ENCODE results near the gene MKRN1.
"Not testable (repeated sequence)": the region's sequence is repeated elsewhere in the genome, so short reads cannot be mapped to it uniquely, and the experiment has no call there.

MKRN1 gene

DNA sequence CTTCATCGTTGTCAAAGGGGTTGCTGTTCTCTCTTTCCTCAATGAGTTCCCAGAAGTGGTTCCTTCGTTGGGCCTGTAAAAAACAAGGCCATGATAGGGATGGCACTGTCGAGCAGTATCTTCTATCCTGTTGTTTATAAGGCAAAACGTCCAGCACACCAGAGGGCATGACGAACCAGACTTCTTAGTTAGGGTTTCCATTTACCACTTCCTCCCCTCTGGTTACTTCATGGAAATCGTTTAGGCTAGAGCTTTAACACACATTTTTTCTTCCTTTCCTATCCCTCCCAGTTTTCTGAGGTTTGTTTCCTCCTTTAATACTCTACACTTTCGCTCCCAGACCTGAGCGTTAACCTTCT, 24.7 kb downstream of the MKRN1 start:
- no peak overlapping the region for H3K4me3 ChIP-seq (ENCODE audit: low read length)
- H3K9me2 ChIP-seq (replicated peaks; ENCODE audit: control insufficient read depth, low read length) = no peaks in the 10 kb centered on the region
- H3K27ac ChIP-seq (ENCODE audit: low read depth, low read length) = no peak overlapping the region
- H3K4me1 ChIP-seq (ENCODE audit: control insufficient read depth, low read length) = no peaks in the 10 kb centered on the region; the same call in none of the 2 replicates
- no peaks in the 10 kb centered on the region for H3K27me3 ChIP-seq (ENCODE audit: control insufficient read depth, low read length)
- peaks cover 12% of the 10 kb centered on the region for H3K79me2 ChIP-seq (ENCODE audit: control insufficient read depth, low read length)
- H3F3A ChIP-seq (ENCODE audit: control insufficient read depth, insufficient read depth) = no peaks in the 10 kb centered on the region
- no peak for TF ChIP-seq EZH2phosphoT487 (IDR thresholded peaks at IDR 0.05; ENCODE audit: borderline replicate concordance, low read length)
- TF ChIP-seq, protein P1, sequence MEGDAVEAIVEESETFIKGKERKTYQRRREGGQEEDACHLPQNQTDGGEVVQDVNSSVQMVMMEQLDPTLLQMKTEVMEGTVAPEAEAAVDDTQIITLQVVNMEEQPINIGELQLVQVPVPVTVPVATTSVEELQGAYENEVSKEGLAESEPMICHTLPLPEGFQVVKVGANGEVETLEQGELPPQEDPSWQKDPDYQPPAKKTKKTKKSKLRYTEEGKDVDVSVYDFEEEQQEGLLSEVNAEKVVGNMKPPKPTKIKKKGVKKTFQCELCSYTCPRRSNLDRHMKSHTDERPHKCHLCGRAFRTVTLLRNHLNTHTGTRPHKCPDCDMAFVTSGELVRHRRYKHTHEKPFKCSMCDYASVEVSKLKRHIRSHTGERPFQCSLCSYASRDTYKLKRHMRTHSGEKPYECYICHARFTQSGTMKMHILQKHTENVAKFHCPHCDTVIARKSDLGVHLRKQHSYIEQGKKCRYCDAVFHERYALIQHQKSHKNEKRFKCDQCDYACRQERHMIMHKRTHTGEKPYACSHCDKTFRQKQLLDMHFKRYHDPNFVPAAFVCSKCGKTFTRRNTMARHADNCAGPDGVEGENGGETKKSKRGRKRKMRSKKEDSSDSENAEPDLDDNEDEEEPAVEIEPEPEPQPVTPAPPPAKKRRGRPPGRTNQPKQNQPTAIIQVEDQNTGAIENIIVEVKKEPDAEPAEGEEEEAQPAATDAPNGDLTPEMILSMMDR (IDR thresholded peaks at IDR 0.05; ENCODE audit: low read depth, low read length, poor library complexity, severe bottlenecking) = no peak
- peaks cover 13% of the 10 kb centered on the region for H4K20me1 ChIP-seq (ENCODE audit: control insufficient read depth, insufficient read depth, low read depth, low read length)
- peaks cover 72% of the 10 kb centered on the region for H3K36me3 ChIP-seq (ENCODE audit: control insufficient read depth, low read length)
- H3K9me3 ChIP-seq (ENCODE audit: control insufficient read depth, insufficient read depth, low read length) = no peaks in the 10 kb centered on the region
- no peak overlapping the region for H3K4me2 ChIP-seq (ENCODE audit: low read length)

DNA sequence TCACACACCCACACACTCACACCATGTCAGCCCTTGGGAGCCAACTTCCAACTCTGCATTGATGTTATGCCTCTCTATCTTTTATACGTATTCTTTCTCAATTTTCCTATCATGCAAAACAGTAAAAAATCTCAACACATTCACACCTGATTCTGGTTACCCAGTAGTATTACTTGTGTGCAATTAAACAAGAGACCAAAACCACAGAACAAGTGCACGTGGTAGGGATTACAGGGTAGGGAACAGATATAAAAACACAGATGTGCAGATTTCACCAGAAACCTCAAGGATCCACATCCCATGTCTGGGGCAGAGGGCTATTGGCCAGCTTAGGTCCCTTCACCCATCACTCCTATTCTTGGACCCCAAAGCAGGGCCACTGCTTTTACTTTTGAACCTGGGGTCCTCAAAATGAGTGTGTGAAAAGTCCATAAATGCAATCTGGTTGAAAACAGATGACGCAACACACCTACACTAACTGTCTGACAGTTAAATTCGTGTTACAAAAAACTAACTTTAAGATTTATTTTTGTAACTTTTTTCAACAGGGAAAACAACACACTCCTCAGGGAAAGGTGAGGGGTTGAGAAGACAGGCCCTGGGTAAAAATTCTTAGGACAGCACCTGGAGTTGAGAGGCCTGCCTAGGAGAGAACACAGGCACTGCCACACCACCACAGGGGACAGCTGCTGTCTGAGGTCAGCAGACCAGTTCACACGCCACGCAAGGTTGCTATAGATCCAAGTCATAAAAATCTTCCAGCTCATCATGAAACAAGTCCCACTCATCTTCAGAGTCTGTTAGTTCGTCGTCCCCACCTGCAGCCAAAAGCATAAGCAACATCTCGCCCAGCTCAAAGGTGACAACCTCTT, 25.3 kb downstream of the MKRN1 start:
- H3K9me3 ChIP-seq (ENCODE audit: control insufficient read depth, insufficient read depth, low read length); H3F3A ChIP-seq (ENCODE audit: control insufficient read depth, insufficient read depth); H3K27me3 ChIP-seq (ENCODE audit: control insufficient read depth, low read length); H3K4me1 ChIP-seq (ENCODE audit: control insufficient read depth, low read length); H3K27ac ChIP-seq (ENCODE audit: low read depth, low read length); H3K4me3 ChIP-seq (ENCODE audit: low read length); H3K9me2 ChIP-seq (replicated peaks; ENCODE audit: control insufficient read depth, low read length); H3K4me2 ChIP-seq (ENCODE audit: low read length): not testable (repeated sequence)
- Histone ChIP-seq H4K20me1 (ENCODE audit: control insufficient read depth, insufficient read depth, low read depth, low read length) (peaks cover 13% of the 10 kb centered on the region), H3K79me2 (ENCODE audit: control insufficient read depth, low read length) (peaks cover 10% of the 10 kb centered on the region), H3K36me3 (ENCODE audit: control insufficient read depth, low read length) (peaks cover 66% of the 10 kb centered on the region)

DNA sequence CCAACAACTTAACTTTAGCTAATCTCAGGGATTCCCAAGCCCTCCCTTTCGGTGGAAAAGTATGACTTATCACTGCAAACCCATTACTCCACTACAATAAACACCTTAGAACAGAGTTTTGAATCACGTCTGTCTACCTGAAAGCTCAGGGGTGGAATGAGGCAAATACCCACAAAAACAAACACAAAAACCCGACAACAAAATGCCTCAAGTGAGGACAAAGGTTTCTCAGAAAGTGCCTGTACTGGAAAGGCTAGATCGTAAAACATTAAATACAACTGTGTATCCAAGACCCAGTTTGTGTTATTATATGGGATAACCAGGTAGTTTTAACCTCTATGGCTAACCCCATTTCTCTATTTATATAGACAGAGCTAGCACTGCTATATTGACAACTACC, 26.0 kb downstream of the MKRN1 start:
- H3K4me3 ChIP-seq (ENCODE audit: low read length) = no peak overlapping the region
- peaks cover 58% of the 10 kb centered on the region for H3K36me3 ChIP-seq (ENCODE audit: control insufficient read depth, low read length)

DNA sequence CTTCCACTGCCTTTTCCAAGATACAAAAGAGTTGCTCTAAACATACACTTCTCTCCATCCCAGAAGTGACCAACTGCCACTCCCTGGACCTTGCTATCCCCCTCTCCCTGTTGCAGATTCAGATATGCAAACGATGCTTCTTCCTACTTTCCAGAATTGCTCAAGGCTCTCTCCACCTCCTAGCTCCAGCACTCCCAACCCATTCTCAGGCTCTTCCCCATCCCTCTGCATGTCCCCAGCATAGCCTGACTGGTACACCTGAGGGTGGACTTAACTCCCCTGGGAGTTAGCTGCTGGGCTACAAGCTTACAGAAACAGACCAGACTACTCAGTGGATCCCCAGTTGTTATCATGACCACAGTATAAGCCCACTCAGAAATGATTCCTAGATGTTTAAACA, 27.6 kb downstream of the MKRN1 start:
- H3K79me2 ChIP-seq (ENCODE audit: control insufficient read depth, low read length) = no peaks in the 10 kb centered on the region
- no peaks in the 10 kb centered on the region for H3K27me3 ChIP-seq (ENCODE audit: control insufficient read depth, low read length)
- H3K4me3 ChIP-seq (ENCODE audit: low read length) = no peak overlapping the region
- H3K36me3 ChIP-seq (ENCODE audit: control insufficient read depth, low read length) = peaks cover 45% of the 10 kb centered on the region
- H3F3A ChIP-seq (ENCODE audit: control insufficient read depth, insufficient read depth) = no peaks in the 10 kb centered on the region
- TF ChIP-seq, protein P1 (IDR thresholded peaks at IDR 0.05; ENCODE audit: low read depth, low read length, poor library complexity, severe bottlenecking) = no peak
- TF ChIP-seq EZH2phosphoT487 (IDR thresholded peaks at IDR 0.05; ENCODE audit: borderline replicate concordance, low read length) = no peak
- H3K9me2 ChIP-seq (replicated peaks; ENCODE audit: control insufficient read depth, low read length) = no peaks in the 10 kb centered on the region
- no peaks in the 10 kb centered on the region; the same call in none of the 2 replicates for H3K4me1 ChIP-seq (ENCODE audit: control insufficient read depth, low read length)
- H3K4me2 ChIP-seq (ENCODE audit: low read length) = no peak overlapping the region
- no peaks in the 10 kb centered on the region for H3K9me3 ChIP-seq (ENCODE audit: control insufficient read depth, insufficient read depth, low read length)
- 0 out of 2 replicates have a peak, but pooled peaks cover under 1% of the 10 kb centered on the region for H4K20me1 ChIP-seq (ENCODE audit: control insufficient read depth, insufficient read depth, low read depth, low read length)
- no peak overlapping the region for H3K27ac ChIP-seq (ENCODE audit: low read depth, low read length)

More for the DNA sequence above, 26.0 kb downstream of the MKRN1 start:
- no peaks in the 10 kb centered on the region for H3F3A ChIP-seq (ENCODE audit: control insufficient read depth, insufficient read depth)
- no peak overlapping the region for H3K27ac ChIP-seq (ENCODE audit: low read depth, low read length)
- no peaks in the 10 kb centered on the region for H3K27me3 ChIP-seq (ENCODE audit: control insufficient read depth, low read length)
- H3K4me2 ChIP-seq (ENCODE audit: low read length) = no peak overlapping the region
- H3K9me2 ChIP-seq (replicated peaks; ENCODE audit: control insufficient read depth, low read length) = no peaks in the 10 kb centered on the region
- no peaks in the 10 kb centered on the region for H3K9me3 ChIP-seq (ENCODE audit: control insufficient read depth, insufficient read depth, low read length)
- TF ChIP-seq, protein P1 (IDR thresholded peaks at IDR 0.05; ENCODE audit: low read depth, low read length, poor library complexity, severe bottlenecking) = no peak
- no peak for TF ChIP-seq EZH2phosphoT487 (IDR thresholded peaks at IDR 0.05; ENCODE audit: borderline replicate concordance, low read length)
- H4K20me1 ChIP-seq (ENCODE audit: control insufficient read depth, insufficient read depth, low read depth, low read length) = peaks cover 9% of the 10 kb centered on the region
- H3K4me1 ChIP-seq (ENCODE audit: control insufficient read depth, low read length) = no peaks in the 10 kb centered on the region; the same call in none of the 2 replicates
- peaks cover 5% of the 10 kb centered on the region; the same call in 1 of the 2 replicates for H3K79me2 ChIP-seq (ENCODE audit: control insufficient read depth, low read length)

All from DOHH2 (cell line).